Lower leg skin (tissue), 4 donors: ENCODE measurements around the gene CYP27B1. TPM values are rescaled to one million over a fixed set of nuclear protein-coding genes. Genes with fewer than 3 reads are reported as not detected.

Experiments
- DNase-seq, 2 donors: peaks; one replicate each; pipeline ENCODE4 v3.0.0-alpha.2; 2019; ENCODE audit warnings: low spot score in 2 of 2
- H3K4me3 ChIP-seq: fragments of 200-600 bp; sonication (generic); 2 replicates; pipeline ENCODE4 v1.5.1; 2017; ENCODE audit warnings: mild to moderate bottlenecking, low read depth; ENCODE audit not compliant: poor library complexity, severe bottlenecking
- CTCF ChIP-seq, 3 donors: fragments of 450-650 bp; IDR thresholded peaks; one replicate each; pipeline ENCODE4 v1.5.1; 2016; ENCODE audit warnings: antibody characterized with exemption in 3 of 3, mild to moderate bottlenecking in 3 of 3, moderate library complexity in 2 of 3
- POLR2A ChIP-seq, 2 donors: fragments of 450-650 bp; IDR thresholded peaks; one replicate each; pipeline ENCODE4 v1.6.1; 2016 to 2017; ENCODE audit warnings: antibody characterized with exemption in 2 of 2, mild to moderate bottlenecking in 1 of 2, moderate library complexity in 1 of 2
- WGBS, 2 donors: methylation state at CpG; one replicate each; pipeline ENCODE4 v1.1.5; 2018; 5-methylcytosine and 5-hydroxymethylcytosine counted together
- intact Hi-C: fragments of 100-400 bp; cut with DNase I; formaldehyde crosslinking; loops from one replicate; pipeline ENCODE4 v1.15.0; 2023; ENCODE audit warnings: low total_unique reads
- total RNA-seq, 4 donors: library from RNA; depleted of rRNA; stranded (reverse); fragments of >200 nt; gene quantifications; one replicate each; pipeline ENCODE4 v1.1.0, GENCODE V29; 2016

The CYP27B1 gene
- total RNA-seq, 4 donors from 2014 or later = 0.72 to 6.4 (median 1.7) TPM

GRCh38 chr12:57744194-57744776 is 22.6 kb downstream of the CYP27B1 start:
- peak overlapping the region; percentile 28 for H3K4me3 ChIP-seq
- peak; percentile 72 to 94 for DNase-seq
- intact Hi-C loops = no loop called here
- 5 to 9% methylated on average over 15 to 21 of the region's 21 CpGs for WGBS, 2 donors
- TF ChIP-seq POLR2A (IDR thresholded peaks at IDR 0.05) (no peak), CTCF (IDR thresholded peaks at IDR 0.05) (no peak)

GRCh38 chr12:57743769-57744168 is 23.1 kb downstream of the CYP27B1 start:
- TF ChIP-seq POLR2A (IDR thresholded peaks at IDR 0.05) (no peak), CTCF (IDR thresholded peaks at IDR 0.05) (no peak)
- H3K4me3 ChIP-seq = no peak overlapping the region
- intact Hi-C loops = no loop called here
- no peak for DNase-seq
- WGBS, 2 donors = 87% methylated on average over 2 of the region's 2 CpGs

- DNase-seq = peak in 1 of 2 donors; percentile 85
- 42 to 47% methylated on average over 14 of the region's 14 CpGs for WGBS, 2 donors
- intact Hi-C loops = no loop called here
- TF ChIP-seq POLR2A (IDR thresholded peaks at IDR 0.05) = no peak
- TF ChIP-seq CTCF (IDR thresholded peaks at IDR 0.05) = no peak
- no peak overlapping the region for H3K4me3 ChIP-seq
These were observed 24.8 kb downstream of the CYP27B1 start for GRCh38 chr12:57741844-57742738.

- 70 to 71% methylated on average over 1 of the region's 1 CpG for WGBS, 2 donors
These were observed 25.5 kb downstream of the CYP27B1 start for GRCh38 chr12:57741413-57741789.

GRCh38 chr12:57740656-57741412 is 26.0 kb downstream of the CYP27B1 start:
- DNase-seq = peak in 1 of 2 donors; percentile 84
- WGBS, 2 donors = 53 to 59% methylated on average over 5 of the region's 5 CpGs

More at GRCh38 chr12:57741413-57741789, 25.5 kb downstream of the CYP27B1 start:
- intact Hi-C loops = no loop called here
- H3K4me3 ChIP-seq = no peak overlapping the region
- TF ChIP-seq POLR2A (IDR thresholded peaks at IDR 0.05) (no peak), CTCF (IDR thresholded peaks at IDR 0.05) (no peak)
- DNase-seq = peak in 1 of 2 donors; percentile 74

More at GRCh38 chr12:57740656-57741412, 26.0 kb downstream of the CYP27B1 start:
- no peak overlapping the region for H3K4me3 ChIP-seq
- TF ChIP-seq CTCF (IDR thresholded peaks at IDR 0.05) (no peak), POLR2A (IDR thresholded peaks at IDR 0.05) (no peak)
- intact Hi-C loops = no loop called here
